Posterior vena cava (tissue), 2 donors: Measurements from ENCODE around the gene KIF26B. TPM values are rescaled to one million over a fixed set of nuclear protein-coding genes. Genes with fewer than 3 reads are reported as not detected.

Experiments used
- DNase-seq: peaks from one replicate; pipeline ENCODE4 v3.0.0-alpha.2; 2020; ENCODE audit warnings: low spot score
- intact Hi-C, 2 donors: fragments of 100-400 bp; cut with DNase I; formaldehyde crosslinking; loops; one replicate each; pipeline versions ENCODE4 v1.14.1 to v1.14.2; 2022 to 2023
- total RNA-seq, 2 donors: library from RNA; stranded (reverse); fragmentation: NEBNext Ultra II Directional; extraction: Animal tissue kit (Norgen Biotek cat#: 25700); gene quantifications; one replicate each; pipeline ENCODE4 v1.2.1, GENCODE V29; 2021
- donor health status: DM: yes; HTN: yes; CAD: no.
- donor health status: DM: yes; HTN: yes; CAD: no.

KIF26B gene
- total RNA-seq, 2 donors from 2014 or later = 0.62 to 0.65 TPM

DNA sequence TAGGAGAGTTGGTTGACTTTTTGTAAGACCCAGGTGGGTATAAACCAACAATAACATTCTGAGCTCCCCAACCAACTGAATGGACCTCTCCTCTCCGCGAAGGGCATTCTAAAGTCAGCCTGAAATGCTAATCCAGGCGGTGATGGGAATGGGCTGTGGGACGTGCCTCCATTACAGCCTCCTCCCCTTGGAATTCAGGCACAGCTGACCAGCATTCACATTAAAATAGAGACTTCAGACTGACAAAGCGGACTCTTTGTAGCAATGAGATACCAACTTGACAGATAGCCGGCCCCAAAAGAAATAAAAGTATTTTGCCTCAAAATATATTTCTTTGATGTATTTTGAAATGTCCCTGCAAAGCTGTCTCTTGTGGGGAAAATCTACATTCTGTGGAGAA is 101.7 kb downstream of the KIF26B start:
- intact Hi-C loops = no loop called here
- DNase-seq = no peak

GRCh38 chr1:245258271-245258920 is 103.6 kb downstream of the KIF26B start:
- no peak for DNase-seq
- intact Hi-C loops = no loop called here

GRCh38 chr1:245260110-245260882 is 105.5 kb downstream of the KIF26B start:
- intact Hi-C loops = no loop called here
- no peak for DNase-seq

GRCh38 chr1:245260883-245261282 is 106.1 kb downstream of the KIF26B start:
- intact Hi-C loops = no loop called here
- DNase-seq = no peak

GRCh38 chr1:245261786-245262185 is 107.0 kb downstream of the KIF26B start:
- DNase-seq = no peak
- intact Hi-C loops = no loop called here

DNA sequence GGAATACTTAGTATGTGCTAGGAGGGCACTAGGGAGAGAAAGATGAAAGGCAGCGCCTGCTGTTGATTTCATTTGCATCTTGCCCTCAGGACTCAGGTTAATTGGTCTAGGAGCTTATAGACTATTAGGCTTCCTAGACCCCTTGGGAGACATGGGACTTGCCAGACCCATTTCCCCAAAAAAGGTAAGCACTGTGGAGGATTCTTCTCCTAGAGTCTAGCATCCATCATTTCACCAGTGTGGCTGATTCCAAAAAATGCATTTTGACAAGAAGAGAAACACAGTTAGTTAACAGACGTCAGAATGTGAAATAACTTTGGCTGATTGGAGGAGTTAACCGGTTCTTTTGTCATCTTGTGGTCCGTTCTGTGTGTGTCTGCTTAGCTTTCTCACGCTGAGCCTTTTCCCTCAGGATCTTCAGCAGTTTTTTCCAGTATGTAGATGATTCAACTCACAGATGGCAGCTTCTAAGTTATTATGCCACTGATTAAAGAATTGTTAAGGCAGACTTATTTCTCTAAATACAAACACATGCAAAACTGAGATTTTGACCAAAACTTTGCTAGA is 108.8 kb downstream of the KIF26B start:
- DNase-seq = no peak
- intact Hi-C loops = no loop called here

DNA sequence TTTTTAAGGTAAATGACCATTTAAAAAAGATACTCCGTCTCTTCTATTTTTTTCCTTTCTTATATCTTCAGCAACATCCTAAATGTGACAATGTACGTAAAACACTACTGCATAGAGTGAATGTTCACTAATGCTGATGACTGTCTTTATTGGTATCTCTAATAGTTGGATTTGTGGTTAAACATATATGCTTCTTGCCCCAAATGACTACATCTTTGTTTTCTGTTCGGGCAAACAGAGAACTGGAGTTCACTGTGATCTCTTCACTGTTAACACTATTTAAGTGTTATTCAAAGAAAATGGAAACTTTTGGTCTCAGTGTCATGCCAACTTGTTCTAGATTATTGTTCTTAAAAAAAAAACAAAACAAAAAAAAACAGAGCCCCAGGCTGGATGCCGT is 109.4 kb downstream of the KIF26B start:
- intact Hi-C loops = no loop called here
- no peak for DNase-seq

GRCh38 chr1:245266105-245266504 is 111.3 kb downstream of the KIF26B start:
- DNase-seq = no peak
- intact Hi-C loops = no loop called here

GRCh38 chr1:245270063-245270462 is 115.3 kb downstream of the KIF26B start:
- DNase-seq = no peak
- intact Hi-C loops = no loop called here

- intact Hi-C loops = no loop called here
- no peak for DNase-seq
Measured at GRCh38 chr1:245270972-245271371, 116.2 kb downstream of the KIF26B start.

DNA sequence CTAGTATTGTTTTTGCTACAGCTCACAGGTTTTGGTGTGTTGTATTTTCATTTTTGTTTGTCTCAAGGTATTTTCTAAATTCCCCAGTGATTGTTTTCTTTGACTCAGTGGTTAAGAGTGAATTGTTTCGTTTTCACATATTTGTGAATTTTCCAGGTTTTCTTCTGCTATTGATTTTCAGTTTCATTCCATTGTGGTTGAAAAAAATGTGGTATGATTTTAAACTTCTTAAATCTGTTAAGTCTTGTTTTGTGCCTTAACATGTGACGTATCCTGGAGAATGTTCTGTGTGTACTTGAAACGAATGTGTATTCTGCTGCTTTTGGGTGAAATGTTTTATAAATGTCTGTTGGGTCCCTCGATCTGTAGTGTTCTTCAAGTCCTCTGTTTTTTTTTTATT is 117.9 kb downstream of the KIF26B start:
- DNase-seq = no peak

GRCh38 chr1:245276445-245276844 is 121.7 kb downstream of the KIF26B start:
- DNase-seq = no peak
- intact Hi-C loops = no loop called here

More for the DNA sequence above, 117.9 kb downstream of the KIF26B start:
- intact Hi-C loops = no loop called here

DNA sequence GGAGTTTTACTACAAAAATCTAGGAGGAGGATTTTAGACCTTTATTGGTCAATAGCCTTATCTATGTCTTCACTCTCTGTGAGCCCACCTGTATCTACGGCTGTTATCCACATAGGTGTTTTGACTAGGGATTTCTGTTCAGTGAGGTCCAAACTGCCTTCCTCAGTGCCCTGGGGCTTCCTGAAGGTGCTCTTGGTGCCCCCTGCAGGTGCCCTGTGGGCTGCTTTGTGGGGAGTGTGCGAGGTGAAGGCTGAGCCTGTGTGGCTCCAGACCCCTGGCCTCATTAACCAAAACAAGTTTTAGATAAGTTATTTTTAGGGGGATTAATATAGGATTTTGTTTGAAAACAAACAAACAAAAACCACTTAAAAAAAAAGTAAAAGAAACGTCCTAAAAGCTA is 122.5 kb downstream of the KIF26B start:
- intact Hi-C loops = no loop called here
- DNase-seq = no peak

- no peak for DNase-seq
- intact Hi-C loops = no loop called here
Measured at GRCh38 chr1:245278846-245279245, 124.1 kb downstream of the KIF26B start.

GRCh38 chr1:245279346-245279745 is 124.6 kb downstream of the KIF26B start:
- intact Hi-C loops = no loop called here
- no peak for DNase-seq

- intact Hi-C loops = no loop called here
Measured at GRCh38 chr1:245283001-245283400, 128.2 kb downstream of the KIF26B start.

GRCh38 chr1:245285168-245285567 is 130.4 kb downstream of the KIF26B start:
- DNase-seq = no peak
- intact Hi-C loops = no loop called here

More at GRCh38 chr1:245283001-245283400, 128.2 kb downstream of the KIF26B start:
- DNase-seq = no peak

DNA sequence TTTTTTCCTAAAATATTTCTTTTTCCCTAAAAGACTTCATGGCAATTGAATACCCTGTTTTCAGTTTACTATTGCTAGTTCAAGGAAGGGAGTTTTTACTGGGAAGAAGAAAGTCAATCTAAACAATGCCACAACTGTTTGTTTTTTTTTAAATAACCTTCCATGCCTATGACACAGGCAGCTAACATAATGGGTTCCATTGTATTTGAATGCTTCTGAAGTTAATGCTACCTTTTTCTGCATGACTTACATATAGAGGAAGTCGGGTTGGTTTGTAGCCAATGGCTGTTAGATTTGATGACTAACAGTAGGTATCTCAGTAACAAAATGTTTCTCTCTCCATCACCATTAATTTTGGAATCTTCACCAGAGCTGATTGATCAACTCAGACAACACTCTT is 134.0 kb downstream of the KIF26B start:
- intact Hi-C loops = no loop called here
- no peak for DNase-seq

DNA sequence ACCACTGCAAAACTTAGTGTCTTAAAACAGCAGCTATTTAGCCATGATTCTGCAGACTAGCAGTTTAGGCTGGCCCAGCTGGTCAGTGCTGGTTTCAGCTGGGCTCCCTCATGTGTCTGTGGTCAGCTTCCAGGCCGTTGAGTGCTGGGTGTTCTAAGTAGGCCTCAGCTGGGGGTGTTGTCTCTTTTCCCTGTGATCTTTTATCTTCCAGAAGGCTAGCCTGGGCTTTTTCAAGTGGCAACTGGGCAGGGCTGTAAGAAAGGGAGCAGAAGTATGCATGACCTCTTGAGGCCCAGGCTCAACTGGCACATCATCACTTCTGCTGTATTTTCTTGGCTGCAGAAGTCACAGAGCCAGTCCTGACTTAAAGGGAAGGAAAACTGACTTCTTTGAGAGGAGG is 136.1 kb downstream of the KIF26B start:
- DNase-seq = no peak
- intact Hi-C loops = no loop called here

DNA sequence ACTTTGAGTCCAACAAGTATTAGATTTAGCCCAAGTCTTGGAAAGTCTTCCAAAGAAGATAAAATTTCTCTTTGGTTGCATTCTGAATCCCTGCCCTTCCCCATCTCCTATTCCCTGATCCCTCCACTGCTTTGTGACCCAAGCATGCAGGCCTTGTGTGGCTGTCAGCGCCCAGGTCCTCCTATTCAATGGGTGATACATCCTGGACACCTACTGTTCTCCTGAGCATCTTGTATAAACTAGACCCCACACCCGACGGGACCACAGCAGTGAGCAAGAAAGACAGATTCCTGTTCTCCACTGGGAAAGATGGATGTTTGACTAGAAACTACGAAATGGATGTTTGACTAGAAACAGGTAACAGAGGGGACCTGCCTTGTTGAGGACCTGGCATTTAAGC is 136.6 kb downstream of the KIF26B start:
- intact Hi-C loops = no loop called here
- no peak for DNase-seq

DNA sequence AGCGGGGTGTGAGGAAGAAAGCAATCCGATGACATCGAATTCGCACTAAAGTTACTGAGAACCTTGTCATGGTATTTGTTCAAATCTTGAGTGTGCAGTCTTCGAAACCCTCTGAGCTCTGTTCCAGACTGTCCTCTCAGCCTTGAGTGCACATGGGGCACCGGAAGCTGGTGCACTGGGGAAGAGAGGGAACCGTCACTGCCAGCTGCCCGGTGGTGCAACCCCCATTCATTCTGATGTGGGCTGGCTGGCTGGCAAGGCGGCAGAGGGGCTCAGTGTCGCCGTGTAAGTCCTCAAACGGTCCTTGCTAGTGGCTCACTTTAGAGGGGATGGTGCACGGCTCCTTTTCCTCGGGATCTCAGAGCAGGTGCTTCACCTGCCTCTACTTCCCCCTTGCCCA is 137.4 kb downstream of the KIF26B start:
- no peak for DNase-seq
- intact Hi-C loops = no loop called here
